MCF 10A (cell line): ENCODE measurements around the gene ARF6. TPM values are rescaled to one million over a fixed set of nuclear protein-coding genes. Genes with fewer than 3 reads are reported as not detected.

ENCODE experiments used
- BruUV-seq: library from RNA; stranded (reverse); fragments of 400-500 nt; replicated peaks from 2 replicates; lab custom pipeline; 2021; lab: Mats Ljungman, UMichigan
- CTCF ChIA-PET: fragments of 300-600 bp; sonication (Branson Sonifier 250); formaldehyde crosslinking; extraction: SDS; loops from one replicate; lab custom pipeline; 2021; ENCODE audit warnings: antibody characterized with exemption, inconsistent platforms; lab: Yijun Ruan, JAX
- POLR2A ChIA-PET: fragments of 300-600, 350-650 bp; sonication (Branson Sonifier 250); formaldehyde crosslinking; extraction: SDS; loops from one replicate; lab custom pipeline; 2020; ENCODE audit warnings: antibody characterized with exemption, inconsistent platforms; lab: Yijun Ruan, JAX
- DNase-seq: peaks from one replicate; pipeline ENCODE4 v3.0.0-alpha.2; 2018; ENCODE audit not compliant: unreplicated experiment
- H3K27ac Mint-ChIP-seq: one replicate; pipeline ENCODE4 v1.8.0; 2022; ENCODE audit warnings: mild to moderate bottlenecking, low read depth, mixed read lengths; ENCODE audit not compliant: unreplicated experiment
- H3K27me3 Mint-ChIP-seq: one replicate; pipeline ENCODE4 v1.8.0; 2022; ENCODE audit warnings: mixed read lengths; ENCODE audit not compliant: insufficient read depth, unreplicated experiment
- H3K36me3 Mint-ChIP-seq: one replicate; pipeline ENCODE4 v1.8.0; 2022; ENCODE audit warnings: mild to moderate bottlenecking, moderate library complexity, mixed read lengths; ENCODE audit not compliant: insufficient read depth, unreplicated experiment
- H3K4me1 Mint-ChIP-seq: one replicate; pipeline ENCODE4 v1.8.0; 2022; ENCODE audit warnings: mixed read lengths; ENCODE audit not compliant: insufficient read depth, unreplicated experiment
- H3K4me3 Mint-ChIP-seq: one replicate; pipeline ENCODE4 v1.8.0; 2022; ENCODE audit warnings: mild to moderate bottlenecking, moderate library complexity, mixed read lengths; ENCODE audit not compliant: unreplicated experiment
- H3K9me3 Mint-ChIP-seq: one replicate; pipeline ENCODE4 v1.8.0; 2022; ENCODE audit warnings: mixed read lengths; ENCODE audit not compliant: unreplicated experiment
- intact Hi-C: fragments of 100-400 bp; cut with micrococcal nuclease; formaldehyde crosslinking; loops from 2 replicates; pipeline ENCODE4 v1.14.1; 2022
- total RNA-seq: library from RNA; stranded (reverse); gene quantifications from 2 replicates; pipeline ENCODE4 v1.2.3, GENCODE V29; 2022
- TF ChIP-seq, protein P1 (sequence below): fragments of 200-600 bp; IDR thresholded peaks from one replicate; pipeline ENCODE4 v1.8.0; 2022; ENCODE audit warnings: antibody characterized with exemption, mild to moderate bottlenecking; ENCODE audit not compliant: unreplicated experiment

The ARF6 gene
- total RNA-seq, 1 experiment from 2014 or later, result 112 TPM

- BruUV-seq, result no TSS peak
- no peaks in the 10 kb centered on the region for H3K36me3 Mint-ChIP-seq
- ChIA-PET CTCF (interaction anchor here (0.5 to 2.5 kb wide), 5 partner anchors 11 to 65 kb away, joined by 3 to 13 read pairs (median 4); no protein-coding TSS in a partner anchor), POLR2A (interaction anchor here (0.8 to 3.8 kb wide), 11 partner anchors 11 to 130 kb away, joined by 3 to 59 read pairs (median 6); no protein-coding TSS in a partner anchor)
- TF ChIP-seq, protein P1, sequence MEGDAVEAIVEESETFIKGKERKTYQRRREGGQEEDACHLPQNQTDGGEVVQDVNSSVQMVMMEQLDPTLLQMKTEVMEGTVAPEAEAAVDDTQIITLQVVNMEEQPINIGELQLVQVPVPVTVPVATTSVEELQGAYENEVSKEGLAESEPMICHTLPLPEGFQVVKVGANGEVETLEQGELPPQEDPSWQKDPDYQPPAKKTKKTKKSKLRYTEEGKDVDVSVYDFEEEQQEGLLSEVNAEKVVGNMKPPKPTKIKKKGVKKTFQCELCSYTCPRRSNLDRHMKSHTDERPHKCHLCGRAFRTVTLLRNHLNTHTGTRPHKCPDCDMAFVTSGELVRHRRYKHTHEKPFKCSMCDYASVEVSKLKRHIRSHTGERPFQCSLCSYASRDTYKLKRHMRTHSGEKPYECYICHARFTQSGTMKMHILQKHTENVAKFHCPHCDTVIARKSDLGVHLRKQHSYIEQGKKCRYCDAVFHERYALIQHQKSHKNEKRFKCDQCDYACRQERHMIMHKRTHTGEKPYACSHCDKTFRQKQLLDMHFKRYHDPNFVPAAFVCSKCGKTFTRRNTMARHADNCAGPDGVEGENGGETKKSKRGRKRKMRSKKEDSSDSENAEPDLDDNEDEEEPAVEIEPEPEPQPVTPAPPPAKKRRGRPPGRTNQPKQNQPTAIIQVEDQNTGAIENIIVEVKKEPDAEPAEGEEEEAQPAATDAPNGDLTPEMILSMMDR, result no peak
- intact Hi-C loops, result no loop called here
- no peak overlapping the region for H3K4me3 Mint-ChIP-seq
- no peaks in the 10 kb centered on the region for H3K27me3 Mint-ChIP-seq
- no peak for DNase-seq
- H3K4me1 Mint-ChIP-seq, result peaks cover 25% of the 10 kb centered on the region
- H3K27ac Mint-ChIP-seq, result no peak overlapping the region
- H3K9me3 Mint-ChIP-seq, result no peaks in the 10 kb centered on the region
Measured at GRCh38 chr14:49909016-49909415, 16.1 kb downstream of the ARF6 start.

- POLR2A ChIA-PET, result no interaction called here
- CTCF ChIA-PET, result interaction anchor here (0.6 to 0.9 kb wide), 3 partner anchors 49 to 93 kb away, joined by 3 to 4 read pairs (median 3); no protein-coding TSS in a partner anchor
Measured at GRCh38 chr14:49915085-49915484, 22.2 kb downstream of the ARF6 start.

GRCh38 chr14:49918706-49919105 is 25.8 kb downstream of the ARF6 start:
- ChIA-PET CTCF (interaction anchor here (0.6 kb wide), 1 partner anchor 613 kb away, joined by 3 read pairs; no protein-coding TSS in a partner anchor), POLR2A (interaction anchor here (0.8 to 1.1 kb wide), 2 partner anchors 32 to 72 kb away, joined by 3 to 5 read pairs; no protein-coding TSS in a partner anchor)
- no peak overlapping the region for H3K27ac Mint-ChIP-seq
- no peaks in the 10 kb centered on the region for H3K36me3 Mint-ChIP-seq
- no peak for DNase-seq
- H3K4me1 Mint-ChIP-seq, result peaks cover 19% of the 10 kb centered on the region
- intact Hi-C loops, result no loop called here
- H3K27me3 Mint-ChIP-seq, result no peaks in the 10 kb centered on the region
- peaks cover 7% of the 10 kb centered on the region for H3K9me3 Mint-ChIP-seq
- TF ChIP-seq, protein P1, result no peak
- BruUV-seq, result no TSS peak
- no peak overlapping the region for H3K4me3 Mint-ChIP-seq

More at GRCh38 chr14:49915085-49915484, 22.2 kb downstream of the ARF6 start:
- no TSS peak for BruUV-seq
- DNase-seq, result no peak
- Mint-ChIP-seq H3K4me3 (no peak overlapping the region), H3K4me1 (peaks cover 14% of the 10 kb centered on the region), H3K27ac (no peak overlapping the region), H3K27me3 (no peaks in the 10 kb centered on the region), H3K9me3 (peaks cover 7% of the 10 kb centered on the region), H3K36me3 (no peaks in the 10 kb centered on the region)
- TF ChIP-seq, protein P1, result no peak
- intact Hi-C loops, result no loop called here

GRCh38 chr14:49919825-49920659 is 27.2 kb downstream of the ARF6 start:
- intact Hi-C loops, result no loop called here
- no peak for DNase-seq
- Mint-ChIP-seq H3K36me3 (no peaks in the 10 kb centered on the region), H3K4me3 (no peak overlapping the region), H3K27me3 (no peaks in the 10 kb centered on the region), H3K4me1 (peaks cover 20% of the 10 kb centered on the region), H3K9me3 (peaks cover 7% of the 10 kb centered on the region), H3K27ac (no peak overlapping the region)
- ChIA-PET CTCF (no interaction called here), POLR2A (no interaction called here)
- TF ChIP-seq, protein P1, result no peak
- BruUV-seq, result no TSS peak
